ENCODE data around the gene GUCY2C.
A peak's percentile ranks its signal among the peaks of the same experiment; 100 is the strongest.

GUCY2C gene

GRCh38 chr12:14681190-14681589 is 15.2 kb downstream of the GUCY2C start:
- no peak for DNase-seq

GRCh38 chr12:14678547-14679150 is 17.8 kb downstream of the GUCY2C start:
- DNase-seq, result no peak

- no peak for DNase-seq
Observed at GRCh38 chr12:14668591-14668990, 27.8 kb downstream of the GUCY2C start.

GRCh38 chr12:14665354-14666348 is 30.7 kb downstream of the GUCY2C start:
- no peak for DNase-seq

GRCh38 chr12:14664434-14665023 is 31.9 kb downstream of the GUCY2C start:
- DNase-seq, result no peak

- DNase-seq, result no peak
Observed at GRCh38 chr12:14663002-14663401, 33.4 kb downstream of the GUCY2C start.

- DNase-seq, result no peak
Observed at GRCh38 chr12:14656846-14657245, 39.6 kb downstream of the GUCY2C start.

- no peak for DNase-seq
Observed at GRCh38 chr12:14655284-14655683, 41.1 kb downstream of the GUCY2C start.

- no peak for DNase-seq
Observed at GRCh38 chr12:14654842-14655241, 41.6 kb downstream of the GUCY2C start.

- DNase-seq, result no peak
Observed at GRCh38 chr12:14654416-14654815, 42.0 kb downstream of the GUCY2C start.

- no peak for DNase-seq
Observed at GRCh38 chr12:14652483-14652882, 43.9 kb downstream of the GUCY2C start.

GRCh38 chr12:14651371-14651770 is 45.0 kb downstream of the GUCY2C start:
- DNase-seq, result no peak

- peak; percentile 53 for DNase-seq
Observed at GRCh38 chr12:14650789-14651188, 45.6 kb downstream of the GUCY2C start.

- DNase-seq, result no peak
Observed at GRCh38 chr12:14647028-14647750, 49.2 kb downstream of the GUCY2C start.

- DNase-seq, result no peak
Observed at GRCh38 chr12:14643251-14643650, 53.1 kb downstream of the GUCY2C start.

- no peak for DNase-seq
Observed at GRCh38 chr12:14638066-14638465, 58.3 kb downstream of the GUCY2C start.

GRCh38 chr12:14635776-14636175 is 60.6 kb downstream of the GUCY2C start:
- DNase-seq, result no peak

- no peak for DNase-seq
Observed at GRCh38 chr12:14630793-14631192, 65.6 kb downstream of the GUCY2C start.

GRCh38 chr12:14629832-14630710 is 66.3 kb downstream of the GUCY2C start:
- peak; percentile 78 for DNase-seq

- no peak for DNase-seq
Observed at GRCh38 chr12:14628771-14629170, 67.6 kb downstream of the GUCY2C start.

- no peak for DNase-seq
Observed at GRCh38 chr12:14621826-14622225, 74.6 kb downstream of the GUCY2C start.

All from femur (tissue), 1 donor.